ENCODE results near the gene EDC3.

DNA sequence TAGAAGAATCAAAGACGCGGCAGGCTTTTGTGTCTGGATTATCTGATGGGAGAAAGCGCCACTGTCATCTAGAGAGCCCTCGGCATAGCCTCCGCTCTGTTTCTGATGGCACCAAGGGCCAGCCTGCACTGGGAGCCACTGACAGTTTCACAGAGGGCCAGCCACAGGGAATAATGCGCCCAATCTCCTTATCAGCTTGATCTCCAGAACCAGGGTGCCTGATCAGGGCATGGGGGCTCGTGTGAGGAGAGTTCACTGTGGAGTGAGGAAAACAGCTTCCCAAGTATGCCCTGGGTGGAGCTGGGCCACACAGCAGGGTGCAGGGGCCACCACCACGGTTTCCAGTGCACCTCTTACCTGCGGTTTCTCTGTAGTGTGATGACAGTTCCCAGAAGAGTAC, 110.0 kb downstream of the EDC3 start:
- TF ChIP-seq, protein P1, sequence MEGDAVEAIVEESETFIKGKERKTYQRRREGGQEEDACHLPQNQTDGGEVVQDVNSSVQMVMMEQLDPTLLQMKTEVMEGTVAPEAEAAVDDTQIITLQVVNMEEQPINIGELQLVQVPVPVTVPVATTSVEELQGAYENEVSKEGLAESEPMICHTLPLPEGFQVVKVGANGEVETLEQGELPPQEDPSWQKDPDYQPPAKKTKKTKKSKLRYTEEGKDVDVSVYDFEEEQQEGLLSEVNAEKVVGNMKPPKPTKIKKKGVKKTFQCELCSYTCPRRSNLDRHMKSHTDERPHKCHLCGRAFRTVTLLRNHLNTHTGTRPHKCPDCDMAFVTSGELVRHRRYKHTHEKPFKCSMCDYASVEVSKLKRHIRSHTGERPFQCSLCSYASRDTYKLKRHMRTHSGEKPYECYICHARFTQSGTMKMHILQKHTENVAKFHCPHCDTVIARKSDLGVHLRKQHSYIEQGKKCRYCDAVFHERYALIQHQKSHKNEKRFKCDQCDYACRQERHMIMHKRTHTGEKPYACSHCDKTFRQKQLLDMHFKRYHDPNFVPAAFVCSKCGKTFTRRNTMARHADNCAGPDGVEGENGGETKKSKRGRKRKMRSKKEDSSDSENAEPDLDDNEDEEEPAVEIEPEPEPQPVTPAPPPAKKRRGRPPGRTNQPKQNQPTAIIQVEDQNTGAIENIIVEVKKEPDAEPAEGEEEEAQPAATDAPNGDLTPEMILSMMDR (conservative IDR thresholded peaks at IDR 0.05; ENCODE audit: low read depth in 2 of 2) = no peak
- TF ChIP-seq EZH2 (IDR thresholded peaks at IDR 0.05; ENCODE audit: low read depth, unreplicated experiment) = no peak
- TF ChIP-seq, protein P2, sequence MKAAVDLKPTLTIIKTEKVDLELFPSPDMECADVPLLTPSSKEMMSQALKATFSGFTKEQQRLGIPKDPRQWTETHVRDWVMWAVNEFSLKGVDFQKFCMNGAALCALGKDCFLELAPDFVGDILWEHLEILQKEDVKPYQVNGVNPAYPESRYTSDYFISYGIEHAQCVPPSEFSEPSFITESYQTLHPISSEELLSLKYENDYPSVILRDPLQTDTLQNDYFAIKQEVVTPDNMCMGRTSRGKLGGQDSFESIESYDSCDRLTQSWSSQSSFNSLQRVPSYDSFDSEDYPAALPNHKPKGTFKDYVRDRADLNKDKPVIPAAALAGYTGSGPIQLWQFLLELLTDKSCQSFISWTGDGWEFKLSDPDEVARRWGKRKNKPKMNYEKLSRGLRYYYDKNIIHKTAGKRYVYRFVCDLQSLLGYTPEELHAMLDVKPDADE (IDR thresholded peaks at IDR 0.05) = no peak
- no peak for TF ChIP-seq POLR2AphosphoS5 (IDR thresholded peaks at IDR 0.05; ENCODE audit: low read depth)
- no peak for TF ChIP-seq EZH2phosphoT487 (IDR thresholded peaks at IDR 0.05; ENCODE audit: unreplicated experiment)
- TF ChIP-seq, protein P3, sequence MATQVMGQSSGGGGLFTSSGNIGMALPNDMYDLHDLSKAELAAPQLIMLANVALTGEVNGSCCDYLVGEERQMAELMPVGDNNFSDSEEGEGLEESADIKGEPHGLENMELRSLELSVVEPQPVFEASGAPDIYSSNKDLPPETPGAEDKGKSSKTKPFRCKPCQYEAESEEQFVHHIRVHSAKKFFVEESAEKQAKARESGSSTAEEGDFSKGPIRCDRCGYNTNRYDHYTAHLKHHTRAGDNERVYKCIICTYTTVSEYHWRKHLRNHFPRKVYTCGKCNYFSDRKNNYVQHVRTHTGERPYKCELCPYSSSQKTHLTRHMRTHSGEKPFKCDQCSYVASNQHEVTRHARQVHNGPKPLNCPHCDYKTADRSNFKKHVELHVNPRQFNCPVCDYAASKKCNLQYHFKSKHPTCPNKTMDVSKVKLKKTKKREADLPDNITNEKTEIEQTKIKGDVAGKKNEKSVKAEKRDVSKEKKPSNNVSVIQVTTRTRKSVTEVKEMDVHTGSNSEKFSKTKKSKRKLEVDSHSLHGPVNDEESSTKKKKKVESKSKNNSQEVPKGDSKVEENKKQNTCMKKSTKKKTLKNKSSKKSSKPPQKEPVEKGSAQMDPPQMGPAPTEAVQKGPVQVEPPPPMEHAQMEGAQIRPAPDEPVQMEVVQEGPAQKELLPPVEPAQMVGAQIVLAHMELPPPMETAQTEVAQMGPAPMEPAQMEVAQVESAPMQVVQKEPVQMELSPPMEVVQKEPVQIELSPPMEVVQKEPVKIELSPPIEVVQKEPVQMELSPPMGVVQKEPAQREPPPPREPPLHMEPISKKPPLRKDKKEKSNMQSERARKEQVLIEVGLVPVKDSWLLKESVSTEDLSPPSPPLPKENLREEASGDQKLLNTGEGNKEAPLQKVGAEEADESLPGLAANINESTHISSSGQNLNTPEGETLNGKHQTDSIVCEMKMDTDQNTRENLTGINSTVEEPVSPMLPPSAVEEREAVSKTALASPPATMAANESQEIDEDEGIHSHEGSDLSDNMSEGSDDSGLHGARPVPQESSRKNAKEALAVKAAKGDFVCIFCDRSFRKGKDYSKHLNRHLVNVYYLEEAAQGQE (IDR thresholded peaks at IDR 0.05; ENCODE audit: unreplicated experiment) = no peak
- no peak for TF ChIP-seq CREB1 (CRISPR knock-in tag; IDR thresholded peaks at IDR 0.05; ENCODE audit: low read depth)
- TF ChIP-seq JUNB (IDR thresholded peaks at IDR 0.05; ENCODE audit: unreplicated experiment) = no peak

All from GM23338 (cell line).